ENCODE results near the gene STOML3. TPM values are rescaled to one million over a fixed set of nuclear protein-coding genes. Genes with fewer than 3 reads are reported as not detected.

The STOML3 gene
- total RNA-seq, 1 donor = not detected

GRCh38 chr13:38979891-38980749 lies 10.5 kb downstream of the STOML3 start:
- no peaks in the 10 kb centered on the region for H3K27me3 ChIP-seq (ENCODE audit: insufficient read depth, low read length)
- no peaks in the 10 kb centered on the region for H3K9me3 ChIP-seq (ENCODE audit: low read depth, low read length)
- no peak overlapping the region for H3K27ac ChIP-seq (ENCODE audit: low read depth, low read length)
- no peaks in the 10 kb centered on the region for H3K4me1 ChIP-seq (ENCODE audit: insufficient read depth, low read length)
- TF ChIP-seq CTCF (IDR thresholded peaks at IDR 0.05; ENCODE audit: extremely low read depth, low read depth, low read length) = no peak
- no peaks in the 10 kb centered on the region for H3K79me2 ChIP-seq (ENCODE audit: insufficient read depth, low read length)
- H2AFZ ChIP-seq (ENCODE audit: low read length) = no peak overlapping the region
- no peaks in the 10 kb centered on the region for H3K36me3 ChIP-seq (ENCODE audit: insufficient read depth, low read length)
- no peak overlapping the region for H3K4me3 ChIP-seq (ENCODE audit: insufficient read depth, low read length)
- H4K20me1 ChIP-seq (ENCODE audit: insufficient read depth, low read length) = no peaks in the 10 kb centered on the region
- no peak overlapping the region for H3K4me2 ChIP-seq (ENCODE audit: insufficient read depth, low read length)
- no peak for DNase-seq (ENCODE audit: insufficient read length, low spot score, missing footprints)

GRCh38 chr13:38970380-38971051 lies 20.1 kb downstream of the STOML3 start:
- H3K4me2 ChIP-seq (ENCODE audit: insufficient read depth, low read length) = no peak overlapping the region
- no peaks in the 10 kb centered on the region for H3K27me3 ChIP-seq (ENCODE audit: insufficient read depth, low read length)
- no peak overlapping the region for H3K4me3 ChIP-seq (ENCODE audit: insufficient read depth, low read length)
- no peak overlapping the region for H3K27ac ChIP-seq (ENCODE audit: low read depth, low read length)
- H3K4me1 ChIP-seq (ENCODE audit: insufficient read depth, low read length) = no peaks in the 10 kb centered on the region
- H3K79me2 ChIP-seq (ENCODE audit: insufficient read depth, low read length) = no peaks in the 10 kb centered on the region
- DNase-seq (ENCODE audit: insufficient read length, low spot score, missing footprints) = no peak
- H4K20me1 ChIP-seq (ENCODE audit: insufficient read depth, low read length) = no peaks in the 10 kb centered on the region
- H3K9me3 ChIP-seq (ENCODE audit: low read depth, low read length) = no peaks in the 10 kb centered on the region
- no peaks in the 10 kb centered on the region for H3K36me3 ChIP-seq (ENCODE audit: insufficient read depth, low read length)
- no peak for TF ChIP-seq CTCF (IDR thresholded peaks at IDR 0.05; ENCODE audit: extremely low read depth, low read depth, low read length)
- H2AFZ ChIP-seq (ENCODE audit: low read length) = no peak overlapping the region

- Histone ChIP-seq H3K27me3 (ENCODE audit: insufficient read depth, low read length) (no peaks in the 10 kb centered on the region), H2AFZ (ENCODE audit: low read length) (no peak overlapping the region), H3K4me2 (ENCODE audit: insufficient read depth, low read length) (no peak overlapping the region), H3K27ac (ENCODE audit: low read depth, low read length) (no peak overlapping the region), H3K4me3 (ENCODE audit: insufficient read depth, low read length) (no peak overlapping the region), H3K36me3 (ENCODE audit: insufficient read depth, low read length) (no peaks in the 10 kb centered on the region), H4K20me1 (ENCODE audit: insufficient read depth, low read length) (no peaks in the 10 kb centered on the region), H3K4me1 (ENCODE audit: insufficient read depth, low read length) (no peaks in the 10 kb centered on the region), H3K79me2 (ENCODE audit: insufficient read depth, low read length) (no peaks in the 10 kb centered on the region), H3K9me3 (ENCODE audit: low read depth, low read length) (no peaks in the 10 kb centered on the region)
- DNase-seq (ENCODE audit: insufficient read length, low spot score, missing footprints) = no peak
- TF ChIP-seq CTCF (IDR thresholded peaks at IDR 0.05; ENCODE audit: extremely low read depth, low read depth, low read length) = no peak
Measured at GRCh38 chr13:38969187-38969586, 21.4 kb downstream of the STOML3 start.

GRCh38 chr13:38967446-38967845 lies 23.2 kb downstream of the STOML3 start:
- Histone ChIP-seq H3K9me3 (ENCODE audit: low read depth, low read length) (no peaks in the 10 kb centered on the region), H3K4me3 (ENCODE audit: insufficient read depth, low read length) (no peak overlapping the region), H2AFZ (ENCODE audit: low read length) (no peak overlapping the region), H3K27me3 (ENCODE audit: insufficient read depth, low read length) (no peaks in the 10 kb centered on the region), H4K20me1 (ENCODE audit: insufficient read depth, low read length) (no peaks in the 10 kb centered on the region), H3K36me3 (ENCODE audit: insufficient read depth, low read length) (no peaks in the 10 kb centered on the region), H3K4me1 (ENCODE audit: insufficient read depth, low read length) (no peaks in the 10 kb centered on the region), H3K79me2 (ENCODE audit: insufficient read depth, low read length) (no peaks in the 10 kb centered on the region), H3K27ac (ENCODE audit: low read depth, low read length) (no peak overlapping the region), H3K4me2 (ENCODE audit: insufficient read depth, low read length) (no peak overlapping the region)
- no peak for TF ChIP-seq CTCF (IDR thresholded peaks at IDR 0.05; ENCODE audit: extremely low read depth, low read depth, low read length)
- no peak for DNase-seq (ENCODE audit: insufficient read length, low spot score, missing footprints)
